Activated CD4-positive, CD25-positive, alpha-beta regulatory T cell treated with anti-CD3 and anti-CD28 coated beads, Interleukin-2, amount 50 U/mL, for 72 hours (primary cell): ENCODE measurements around the gene SDF4.

ENCODE experiments used
- DNase-seq: peaks from one replicate; pipeline ENCODE4 v3.0.0; 2021

Gene SDF4

DNA sequence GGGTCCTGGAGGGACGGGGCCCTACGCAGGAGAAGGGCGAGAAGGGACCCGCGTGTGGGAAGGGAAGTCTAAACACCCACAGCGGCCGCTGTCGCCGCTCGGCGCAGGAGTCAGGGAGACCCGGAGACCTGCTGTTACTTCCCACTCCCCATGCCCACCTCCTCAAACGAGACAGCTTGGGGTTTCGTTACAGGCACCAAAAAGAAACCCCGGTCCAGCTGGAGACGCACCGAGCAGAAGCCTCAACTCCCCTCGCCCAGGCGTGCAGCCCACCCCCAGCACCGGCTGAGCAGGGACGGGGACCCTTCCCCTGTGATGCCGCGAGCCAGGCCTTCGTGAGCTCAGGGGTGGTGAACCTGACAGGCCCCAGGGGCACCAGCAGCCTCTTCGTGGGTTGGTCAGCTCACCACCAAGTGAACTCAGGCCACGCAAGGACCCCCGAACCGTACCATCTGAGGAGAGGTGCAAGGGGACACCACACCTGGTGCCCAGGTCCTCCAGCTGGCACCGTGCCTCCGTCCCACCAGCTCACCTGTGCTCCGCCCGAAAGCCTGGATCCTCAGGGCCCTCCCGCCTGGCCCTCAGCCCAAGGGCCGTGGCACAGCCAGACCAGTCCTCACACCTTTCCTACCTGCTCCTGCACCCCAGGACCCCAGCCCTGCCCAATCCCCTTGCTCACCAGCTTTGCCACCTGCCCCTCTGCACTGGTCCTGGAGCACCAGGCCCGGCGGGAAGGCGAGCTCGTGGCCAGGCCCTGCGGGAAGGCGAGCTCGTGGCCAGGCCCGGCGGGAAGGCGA lies 5.0 kb downstream of the SDF4 start:
- no peak for DNase-seq

DNA sequence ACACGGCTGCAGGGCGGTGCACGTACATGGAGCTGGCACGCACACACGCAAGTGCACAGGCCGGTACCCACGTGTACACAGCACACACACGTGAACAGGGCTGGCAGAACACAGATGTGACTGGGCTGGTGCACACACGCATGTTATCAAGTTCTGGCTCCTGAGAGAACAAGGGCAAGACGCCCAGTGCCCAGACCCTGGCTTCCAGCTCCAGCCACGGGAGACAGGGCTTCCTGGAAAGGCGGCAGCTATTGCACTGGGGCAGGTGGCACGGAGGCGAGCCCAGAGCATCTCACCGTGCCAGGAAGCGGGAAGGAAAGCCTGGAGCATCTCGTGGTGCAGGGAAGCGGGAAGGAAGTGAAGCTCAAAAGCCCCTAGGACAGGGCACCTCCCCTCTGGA lies 5.9 kb downstream of the SDF4 start:
- DNase-seq, result no peak

DNA sequence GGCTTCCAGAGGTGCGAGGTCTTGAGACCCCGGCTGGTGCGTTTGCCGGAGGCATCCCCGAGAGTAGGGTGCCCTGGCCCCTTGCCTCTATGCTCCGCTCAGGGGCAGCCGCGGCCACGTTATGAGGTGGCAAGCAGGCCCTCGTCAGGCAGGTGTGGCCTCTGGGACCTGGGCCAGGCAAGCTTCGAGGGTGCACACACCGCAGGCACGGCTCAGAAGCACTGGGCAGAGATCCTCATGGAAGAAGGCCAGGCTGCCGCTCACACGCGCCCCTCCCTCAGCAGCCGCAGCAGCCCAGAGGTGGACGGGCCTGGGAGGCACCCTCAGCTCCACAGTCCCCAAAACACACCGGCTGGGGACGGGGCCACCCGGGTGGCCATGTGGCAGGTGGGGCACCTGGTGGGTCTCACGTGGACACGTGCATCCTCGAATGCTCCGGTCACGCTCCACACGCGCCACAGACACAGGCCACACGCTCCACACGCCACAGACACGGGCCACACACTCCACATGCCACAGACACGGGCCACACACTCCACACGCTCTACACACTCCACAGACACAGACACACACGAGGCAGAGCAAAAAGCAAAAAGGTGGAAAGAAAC lies 6.5 kb downstream of the SDF4 start:
- no peak for DNase-seq

DNA sequence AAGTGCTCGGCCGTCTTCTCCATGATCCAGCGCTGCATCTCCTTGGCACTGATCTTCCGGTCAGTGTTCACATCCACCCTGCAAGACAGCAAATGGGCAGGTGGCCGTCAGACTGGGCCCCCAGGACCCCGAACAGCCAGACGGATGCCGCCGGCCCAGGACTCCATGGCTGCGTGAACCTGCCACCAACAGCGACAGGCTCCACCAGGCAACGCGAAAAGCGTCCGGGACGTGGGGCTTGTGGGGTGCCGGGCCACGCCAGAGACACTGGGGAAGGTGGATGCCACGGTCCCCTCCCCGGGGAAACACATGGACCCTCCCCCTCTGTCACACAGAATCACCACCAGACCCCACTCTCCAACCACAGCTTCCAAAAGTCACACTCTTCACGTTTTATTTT lies 7.9 kb downstream of the SDF4 start:
- no peak for DNase-seq

DNA sequence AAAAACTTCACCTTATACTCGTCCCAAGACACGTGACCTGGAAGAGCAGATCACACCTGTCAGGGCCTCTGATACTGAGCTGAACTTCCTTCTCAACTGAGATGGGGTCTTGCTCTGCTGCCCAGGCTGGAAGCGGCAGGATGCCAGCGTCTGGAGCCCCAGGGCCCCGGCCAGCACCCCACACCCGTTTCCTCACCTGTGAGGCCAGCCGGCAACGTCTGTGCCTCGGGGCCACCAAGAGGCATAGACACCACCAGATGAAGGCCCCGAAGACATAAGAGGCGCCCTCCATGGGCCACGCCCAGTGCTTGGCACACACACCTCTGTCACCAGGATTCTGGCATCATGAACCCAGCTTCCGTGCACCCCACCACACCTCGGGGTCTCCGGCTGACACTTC lies 8.5 kb downstream of the SDF4 start:
- DNase-seq, result no peak

DNA sequence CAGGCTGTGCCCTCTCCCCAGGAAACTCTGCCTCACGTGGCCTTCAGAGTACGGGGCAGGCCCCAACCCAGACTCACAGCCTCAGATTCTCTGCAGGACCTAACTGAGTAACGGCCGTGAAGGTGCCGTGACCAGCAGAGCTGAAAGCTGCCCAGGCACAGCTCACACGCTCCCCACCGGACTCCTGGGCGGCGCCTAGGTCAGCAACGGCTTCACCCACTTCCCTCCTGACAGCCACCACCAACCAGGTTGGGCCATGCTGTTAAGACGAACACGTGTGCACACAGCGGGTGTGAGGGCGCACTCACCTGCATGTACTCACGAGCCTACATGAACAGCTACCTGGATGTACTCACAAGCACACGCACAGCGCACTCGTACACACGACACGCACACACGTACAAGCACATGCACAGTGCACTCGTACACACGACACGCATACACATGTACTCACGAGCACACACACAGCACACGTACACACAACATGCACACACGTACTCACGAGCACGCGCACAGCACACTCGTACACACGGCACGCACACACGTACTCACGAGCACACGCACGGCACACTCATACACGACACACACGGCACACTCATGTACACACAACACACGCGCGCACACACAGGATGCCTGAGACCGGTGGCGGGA lies 9.1 kb downstream of the SDF4 start:
- no peak for DNase-seq

DNA sequence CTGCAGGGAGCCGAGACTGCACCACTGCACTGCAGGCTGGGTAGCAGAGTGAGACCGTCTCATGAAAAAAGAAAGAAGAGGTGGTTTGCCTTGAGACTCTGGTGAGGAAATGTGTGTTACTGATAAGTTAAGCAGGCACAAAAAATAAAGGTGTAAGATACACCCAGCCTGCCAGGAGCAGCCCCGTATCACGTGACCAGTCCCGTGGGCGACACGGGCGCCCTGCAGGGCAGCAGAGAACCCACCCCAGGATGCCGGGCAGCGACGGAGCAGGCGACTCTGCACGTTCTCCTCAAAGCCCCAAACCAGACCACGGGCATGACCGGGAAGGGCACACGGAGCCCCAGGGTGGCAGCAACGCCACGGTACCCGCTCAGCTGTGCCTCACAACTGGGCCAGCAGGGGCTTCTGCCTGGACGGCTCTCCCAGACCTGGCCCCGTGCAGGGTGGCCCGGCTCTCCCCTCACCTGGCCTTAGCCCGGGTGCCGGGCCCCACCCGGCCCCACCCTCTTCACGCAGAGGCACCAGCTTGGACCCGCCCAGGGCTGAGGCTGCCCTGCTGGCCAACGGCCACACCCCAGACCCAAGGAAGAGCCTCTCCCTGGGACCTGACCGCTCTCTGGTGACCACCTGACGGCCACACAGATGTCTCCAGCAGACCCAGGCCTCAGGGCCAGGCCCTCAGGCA lies 9.8 kb downstream of the SDF4 start:
- DNase-seq, result no peak

DNA sequence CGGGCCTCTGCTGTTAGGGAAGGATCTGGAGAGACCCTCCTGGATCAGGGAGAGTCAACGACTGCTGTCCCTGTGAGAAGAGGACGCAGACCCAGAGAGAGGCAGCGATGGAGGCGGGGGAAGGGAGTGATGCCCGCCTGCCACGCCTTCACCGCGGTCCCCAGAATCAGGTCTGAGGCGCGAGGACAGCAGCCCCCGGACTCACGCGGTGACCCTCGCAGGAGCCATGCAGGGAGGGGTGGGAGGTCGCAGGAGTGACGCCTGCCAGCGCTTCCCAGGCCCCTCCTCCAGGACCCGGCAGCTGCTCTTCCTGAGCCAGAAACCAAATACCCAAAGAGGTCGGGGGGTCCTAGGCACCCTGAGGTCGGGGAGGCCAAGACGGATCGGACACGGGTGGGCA lies 11.6 kb downstream of the SDF4 start:
- no peak for DNase-seq

DNA sequence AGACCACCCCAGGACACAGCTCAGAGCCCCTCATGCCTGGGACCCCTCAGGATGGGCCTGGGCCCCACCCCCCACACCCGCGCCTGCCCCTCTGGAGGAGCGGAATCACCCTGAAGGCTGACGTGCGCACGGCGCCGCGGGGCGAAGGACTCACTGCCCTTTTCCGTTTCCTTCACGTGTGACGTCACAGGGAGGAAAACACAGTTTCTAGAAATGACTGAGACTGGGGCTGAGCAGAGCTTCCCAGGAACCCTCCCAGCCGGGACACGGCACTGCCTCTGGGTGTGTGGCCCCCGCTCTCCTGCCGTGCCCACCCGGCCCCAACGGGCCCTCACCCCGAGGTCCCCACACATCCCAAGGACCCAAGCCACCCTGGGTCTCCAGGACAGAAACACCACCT lies 12.5 kb downstream of the SDF4 start:
- DNase-seq, result no peak

DNA sequence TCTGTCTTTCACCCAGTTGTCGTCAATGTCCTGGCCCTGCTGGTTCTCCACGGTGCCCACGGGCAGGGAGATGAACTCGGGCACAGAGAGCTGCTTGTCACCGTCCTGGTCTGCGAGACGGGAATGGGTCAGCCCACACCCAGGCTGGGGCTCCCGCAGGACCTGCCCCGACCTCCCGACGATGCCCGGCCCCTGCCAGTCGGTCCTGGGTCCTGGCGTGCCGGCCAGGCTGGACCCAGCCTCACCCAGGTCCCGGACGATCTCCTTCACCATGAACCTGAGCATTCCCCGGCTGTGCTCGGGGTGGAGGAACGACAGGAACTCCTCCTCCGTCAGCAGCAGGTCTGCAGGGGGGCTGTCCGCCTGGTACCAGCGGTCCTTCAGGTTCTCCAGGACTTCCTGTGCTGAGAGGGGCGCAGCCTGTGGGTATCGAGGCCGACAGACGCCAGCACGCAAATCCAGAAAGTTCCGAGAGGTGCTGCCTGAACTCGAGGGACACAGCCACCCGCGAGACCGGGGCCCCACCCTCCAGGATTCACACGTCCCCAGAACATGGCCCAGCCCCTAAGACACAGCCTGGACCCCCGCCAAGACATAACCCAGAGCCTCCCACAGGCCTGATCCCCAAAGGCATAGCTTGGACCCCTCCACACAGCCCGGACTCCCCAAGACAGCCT lies 13.1 kb downstream of the SDF4 start:
- DNase-seq, result no peak

DNA sequence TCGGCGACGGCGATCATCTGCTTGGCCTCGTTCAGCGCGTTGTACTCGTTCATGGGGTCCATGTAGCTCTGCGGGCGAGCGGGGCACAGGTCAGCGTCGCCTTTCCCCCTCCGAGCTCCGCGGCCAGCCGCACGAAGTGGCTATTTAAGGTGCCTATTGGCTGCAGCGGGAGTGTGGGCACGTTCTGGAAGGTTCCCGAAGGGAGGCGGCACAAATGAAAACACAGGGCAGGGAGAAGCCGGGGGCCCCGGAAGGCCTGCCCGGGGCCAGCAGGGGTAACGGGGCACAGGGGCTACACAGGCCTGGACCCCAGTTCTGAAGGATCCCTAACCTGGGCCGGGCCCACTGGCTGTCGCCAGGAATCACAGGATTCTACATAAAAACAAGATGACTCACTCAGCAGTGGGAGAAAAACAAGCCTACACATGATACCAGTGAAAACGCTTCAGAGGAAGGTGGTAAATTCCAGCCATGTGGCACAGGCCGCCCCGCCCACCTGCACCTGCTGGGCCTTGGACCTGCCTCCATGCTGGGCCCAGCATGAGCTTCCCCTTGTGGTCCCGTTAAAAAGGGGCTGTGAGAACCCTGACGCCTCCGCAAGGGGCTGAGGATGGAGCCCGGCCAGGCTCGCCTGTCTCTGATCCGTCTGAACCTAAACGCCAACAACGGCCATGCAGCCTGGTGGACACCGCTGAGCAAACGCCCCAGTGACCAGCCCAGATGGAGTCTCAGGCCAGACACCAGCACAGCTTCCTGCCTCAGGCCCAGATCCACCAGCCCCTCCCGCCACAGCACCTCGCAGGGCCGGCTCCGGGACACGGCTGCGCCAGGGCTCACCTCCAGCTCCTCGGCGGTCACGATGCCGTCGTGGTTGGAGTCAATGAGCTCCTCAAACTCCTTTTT lies 13.9 kb downstream of the SDF4 start:
- DNase-seq, result no peak

DNA sequence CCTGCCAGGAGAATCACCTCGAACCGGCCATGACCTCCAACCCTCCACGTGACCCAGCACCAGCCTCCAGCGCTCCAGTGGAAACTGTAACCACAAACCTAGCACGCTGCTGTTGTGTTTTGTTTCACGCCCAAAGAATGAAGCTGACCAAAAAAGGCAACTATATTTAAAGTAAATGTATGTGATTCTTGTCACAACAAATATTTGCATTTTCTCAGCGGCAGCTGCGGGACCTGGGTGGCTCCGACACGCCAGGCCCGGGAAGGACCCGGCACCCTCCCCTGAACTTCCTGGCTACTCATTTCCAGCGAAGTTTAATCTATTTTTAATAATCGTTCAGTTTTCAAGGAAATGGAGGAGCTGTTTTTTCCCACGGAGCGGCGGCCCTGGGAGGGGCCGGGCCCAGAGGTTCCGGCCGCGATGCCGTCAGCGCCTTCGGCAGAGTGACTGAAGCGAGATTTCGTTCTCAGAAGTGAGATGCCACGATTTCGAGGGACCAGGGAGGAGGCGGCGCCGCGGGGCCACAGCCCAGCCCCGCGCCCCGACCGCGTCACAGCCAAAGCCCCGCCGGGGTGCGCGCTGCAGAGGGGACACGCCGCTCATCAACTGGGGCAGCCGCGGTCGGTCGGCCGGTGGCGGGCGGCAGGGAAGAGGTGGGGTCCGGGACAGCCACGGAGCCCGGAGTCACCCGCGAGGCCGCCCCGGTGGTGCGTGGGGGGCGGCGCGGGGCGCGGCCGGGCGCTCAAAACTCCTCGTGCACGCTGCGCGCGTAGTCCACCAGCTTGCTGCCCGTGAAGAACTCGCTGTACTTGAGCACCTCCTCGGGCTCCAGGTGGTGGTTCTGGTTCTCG lies 14.8 kb downstream of the SDF4 start:
- no peak for DNase-seq

DNA sequence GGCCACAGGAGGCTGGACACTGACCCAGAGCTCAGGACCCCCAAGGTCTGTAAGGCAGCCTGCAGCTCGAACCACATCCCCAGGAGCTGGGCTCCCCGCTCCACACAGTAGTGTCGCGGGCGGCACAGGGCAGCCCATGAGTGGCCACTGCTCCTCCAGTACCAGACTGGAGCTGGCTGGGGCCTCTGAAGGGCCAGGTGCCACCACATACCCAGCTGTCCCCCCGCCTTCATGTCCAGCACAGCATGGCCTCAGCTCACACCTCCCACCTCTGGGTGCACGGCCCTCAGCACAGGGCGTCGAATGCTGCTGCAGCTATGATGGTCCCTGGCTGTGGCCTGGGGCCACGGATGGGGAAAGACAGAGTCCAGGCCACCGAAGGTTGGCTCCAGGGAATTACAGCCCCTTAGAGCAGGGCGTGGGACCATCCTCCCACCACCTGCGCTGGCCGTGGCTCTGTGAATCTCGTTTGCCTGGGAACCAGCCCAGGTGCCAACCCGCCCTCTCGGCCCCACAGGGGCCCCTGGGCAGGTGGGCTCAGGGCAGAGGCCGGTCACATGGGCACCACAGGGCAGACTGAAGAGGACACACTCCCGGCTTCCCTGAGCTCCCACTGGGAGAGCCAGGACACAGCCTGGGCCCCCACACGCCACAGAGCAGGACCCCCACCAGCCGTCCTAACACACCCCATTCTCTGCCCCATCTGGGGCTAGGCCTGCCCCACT lies 15.8 kb downstream of the SDF4 start:
- DNase-seq, result no peak

DNA sequence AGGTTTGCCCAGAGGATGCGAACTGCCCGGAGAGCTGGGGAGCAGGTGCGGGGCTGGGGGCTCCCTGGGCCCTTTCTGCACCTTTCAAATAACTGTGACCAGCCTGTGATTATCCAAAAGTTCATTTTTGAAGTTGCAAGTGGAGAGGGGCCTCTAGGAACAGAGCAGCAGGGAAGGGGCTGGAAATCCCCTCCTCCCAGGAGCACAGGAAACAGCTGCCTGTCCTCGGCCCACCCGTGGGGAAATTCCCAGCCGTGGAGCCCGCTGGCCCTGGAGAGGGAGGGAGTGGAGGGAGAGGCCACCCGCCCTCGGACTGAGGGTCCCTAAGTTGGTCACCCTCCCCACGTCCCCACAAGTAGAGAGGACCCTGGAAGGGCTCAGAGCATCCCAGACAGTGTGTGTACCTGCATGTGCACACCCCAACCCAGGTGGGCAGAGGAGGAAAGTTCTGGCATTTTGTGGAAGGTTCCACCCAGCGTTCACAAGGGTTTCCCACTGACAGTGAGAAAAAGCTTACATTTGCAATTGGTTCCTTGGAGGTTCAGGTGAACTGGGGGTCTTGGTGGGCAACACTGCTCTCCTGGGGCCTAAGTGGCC lies 16.6 kb downstream of the SDF4 start:
- no peak for DNase-seq

DNA sequence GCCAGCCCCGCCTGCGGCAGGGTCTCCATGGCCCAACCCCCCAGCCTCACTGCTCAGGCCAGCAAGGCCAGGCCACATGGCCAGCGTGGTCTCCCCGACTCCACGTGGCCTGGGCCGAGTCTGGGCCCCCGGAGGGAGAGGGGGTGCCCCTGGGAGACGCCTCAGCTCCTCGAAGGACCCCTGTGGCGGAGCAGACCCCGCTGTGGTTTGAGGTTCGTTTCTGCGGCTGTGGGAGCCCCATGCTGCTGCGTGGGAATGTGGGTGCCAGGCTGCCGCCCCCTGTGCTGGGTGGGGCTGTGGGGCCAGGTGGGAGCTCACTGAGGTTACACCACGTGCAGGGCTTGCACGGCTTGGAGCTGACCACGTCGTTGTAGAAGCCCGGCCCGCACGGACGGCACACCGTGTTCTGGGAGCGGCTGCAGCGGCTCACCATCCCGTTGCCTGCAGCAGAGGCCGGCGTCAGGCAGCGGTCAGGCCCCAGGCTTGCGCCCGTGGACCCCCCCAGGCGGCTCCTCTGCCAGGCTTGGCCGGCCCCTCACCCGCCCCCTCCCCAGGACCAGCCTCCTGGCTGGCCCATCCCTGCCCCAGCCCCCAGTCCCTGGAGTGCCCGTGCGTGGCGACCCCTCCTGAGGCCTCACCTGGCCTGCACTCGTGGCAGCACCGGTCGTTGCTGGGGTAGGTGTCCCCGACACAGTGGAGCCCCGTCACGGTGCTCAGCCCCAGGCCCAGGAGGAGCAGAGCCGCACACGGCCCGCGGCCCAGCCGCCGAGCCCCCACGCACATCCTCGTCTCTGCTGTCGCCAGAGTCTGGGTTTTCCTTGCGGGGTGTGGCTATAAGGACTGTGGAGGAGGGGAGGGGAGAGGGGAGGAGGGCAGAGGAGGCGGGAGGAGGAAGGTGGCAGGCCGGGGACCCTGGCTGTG lies 18.2 kb downstream of the SDF4 start, which contains the start of gene TNFRSF4:
TNFRSF4 (minus strand) TSS at position 809 of the 921 bp plus-strand sequence; CDS start at position 783, 26 bp downstream.
- no peak for DNase-seq

DNA sequence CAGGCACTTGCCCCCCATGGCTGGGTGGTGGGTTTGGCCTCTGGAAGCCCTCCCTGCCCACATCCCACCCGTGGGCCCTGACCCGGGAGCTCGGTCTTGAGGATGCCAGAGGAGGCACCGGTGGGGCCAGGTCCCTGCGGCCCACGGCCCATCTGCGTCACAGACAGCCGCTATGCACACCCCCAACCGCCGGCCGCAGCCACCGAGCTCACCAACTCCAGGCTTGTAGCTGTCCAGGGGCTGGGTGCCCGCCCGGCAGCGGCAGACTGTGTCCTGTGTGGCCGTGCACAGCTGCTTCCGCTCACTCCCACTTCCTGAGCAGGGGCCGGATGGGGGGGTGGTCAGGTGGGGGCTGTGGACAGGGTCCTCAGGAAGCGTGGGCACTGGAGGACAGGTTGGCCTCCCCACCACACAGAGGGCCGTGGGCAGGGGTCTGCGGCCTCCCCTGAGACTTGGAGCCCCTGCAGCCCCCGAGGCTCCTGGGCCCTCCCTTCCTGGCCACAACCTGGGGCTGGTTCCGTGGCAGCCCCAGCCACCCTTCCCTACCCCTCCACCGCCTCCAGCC lies 18.9 kb downstream of the SDF4 start:
- peak; percentile 66 for DNase-seq

DNA sequence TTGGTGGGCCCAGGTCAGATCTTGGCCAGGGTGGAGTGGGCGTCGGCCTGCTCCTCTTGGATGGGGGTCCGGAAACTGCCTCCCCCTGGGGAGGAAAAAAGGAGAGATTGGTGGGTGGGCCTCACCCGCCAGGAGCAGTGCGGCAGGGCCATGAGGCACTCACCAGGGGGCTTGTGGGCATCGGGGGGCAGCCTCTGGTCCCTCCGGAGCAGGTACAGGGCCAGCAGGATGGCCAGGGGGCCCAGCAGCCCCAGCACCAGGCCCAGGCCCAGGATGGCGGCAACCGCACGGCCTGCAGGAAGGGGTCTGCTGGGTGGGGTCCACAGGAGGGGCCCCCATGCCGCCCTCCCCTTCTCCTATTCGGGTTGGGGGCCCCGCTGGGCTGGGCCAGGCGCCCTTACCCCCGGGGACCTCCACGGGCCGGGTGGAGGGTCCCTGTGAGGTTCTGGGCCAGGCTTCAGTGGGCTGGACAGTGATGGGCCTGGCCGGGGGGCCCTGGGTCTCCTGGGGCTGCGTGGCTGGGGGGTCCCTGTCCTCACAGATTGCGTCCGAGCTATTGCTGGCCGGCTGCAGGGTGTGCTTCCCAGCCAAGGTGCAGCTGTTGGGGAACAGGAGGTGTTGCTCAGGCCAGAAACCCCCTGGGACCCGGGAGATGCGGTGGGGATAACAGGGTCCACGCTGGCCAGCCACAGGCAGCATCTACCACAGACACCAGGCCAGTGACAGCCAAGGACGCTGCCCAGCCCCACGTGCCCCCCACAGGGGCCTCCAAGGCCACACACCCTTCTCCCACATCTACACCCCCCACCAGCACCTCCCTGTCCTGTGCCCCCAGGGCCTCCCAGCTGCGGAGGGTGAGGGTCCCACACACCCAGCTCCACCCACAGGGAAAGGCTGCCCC lies 20.0 kb downstream of the SDF4 start:
- DNase-seq, result no peak
